HG03103 (cell line): ENCODE data around the gene HSF2BP.
"Not testable (repeated sequence)": the region's sequence is repeated elsewhere in the genome, so short reads cannot be mapped to it uniquely, and the experiment has no call there.

Experiments
- ATAC-seq: cut with Tn5 transposase; IDR thresholded peaks from one replicate; pipeline ENCODE4 v1.9.1; 2021; ENCODE audit warnings: low read depth; ENCODE audit not compliant: unreplicated experiment

Gene HSF2BP

DNA sequence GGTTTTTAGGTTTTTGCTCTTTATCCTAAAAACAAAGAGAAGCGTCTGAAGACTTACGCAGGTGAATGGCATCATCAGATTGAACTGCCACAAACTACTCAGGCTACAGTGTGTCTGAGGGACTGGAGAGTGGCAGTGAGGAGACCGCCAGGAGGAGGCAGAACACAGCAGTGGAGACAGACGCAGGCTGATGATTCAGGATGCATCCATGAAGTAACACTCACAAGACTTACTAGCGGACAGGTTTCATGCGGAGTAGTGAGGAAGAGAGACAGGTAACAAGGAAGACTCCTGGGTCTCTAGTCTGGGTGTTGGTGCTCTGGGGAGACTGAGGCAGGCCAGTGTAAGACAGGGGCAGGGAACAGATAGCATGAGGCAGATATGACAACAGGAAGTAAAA lies 5.7 kb downstream of the HSF2BP start:
- ATAC-seq: no peak

DNA sequence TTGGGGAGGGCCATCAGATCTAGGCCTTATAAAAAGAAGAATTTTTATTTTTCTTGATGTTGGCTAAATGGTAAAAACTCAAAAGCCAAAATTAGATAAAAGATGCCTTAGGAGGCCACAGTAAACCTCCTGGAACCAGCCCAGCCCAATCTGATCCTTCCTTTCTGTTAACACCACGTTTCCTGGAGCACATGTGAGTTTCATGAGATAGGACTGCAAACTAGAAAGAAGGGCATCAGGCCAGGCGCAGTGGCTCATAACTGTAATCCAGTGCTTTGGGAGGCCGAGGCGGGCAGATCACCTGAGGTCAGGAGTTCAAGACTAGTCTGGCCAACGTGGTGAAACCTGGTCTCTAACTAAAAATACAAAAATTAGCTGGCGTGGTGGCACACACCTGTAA lies 6.7 kb downstream of the HSF2BP start:
- no peak for ATAC-seq

DNA sequence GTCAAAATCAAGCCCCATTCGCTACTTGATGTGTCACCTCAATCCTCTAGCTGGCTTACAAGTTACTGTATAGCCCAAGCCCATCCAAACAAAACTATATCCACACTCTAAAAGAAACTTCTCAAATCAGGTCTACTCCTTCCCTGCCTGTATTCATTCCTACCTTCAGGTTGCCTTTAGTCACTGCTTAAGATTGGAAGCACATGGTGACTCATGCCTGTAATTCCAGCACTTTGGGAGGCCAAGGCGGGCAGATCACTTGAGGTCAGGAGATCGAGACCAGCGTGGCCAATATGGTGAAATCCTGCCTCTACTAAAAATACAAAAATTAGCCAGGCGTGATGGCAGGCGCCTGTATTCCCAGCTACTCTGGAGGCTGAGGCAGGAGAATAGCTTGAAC lies 7.4 kb downstream of the HSF2BP start:
- not testable (repeated sequence) for ATAC-seq

DNA sequence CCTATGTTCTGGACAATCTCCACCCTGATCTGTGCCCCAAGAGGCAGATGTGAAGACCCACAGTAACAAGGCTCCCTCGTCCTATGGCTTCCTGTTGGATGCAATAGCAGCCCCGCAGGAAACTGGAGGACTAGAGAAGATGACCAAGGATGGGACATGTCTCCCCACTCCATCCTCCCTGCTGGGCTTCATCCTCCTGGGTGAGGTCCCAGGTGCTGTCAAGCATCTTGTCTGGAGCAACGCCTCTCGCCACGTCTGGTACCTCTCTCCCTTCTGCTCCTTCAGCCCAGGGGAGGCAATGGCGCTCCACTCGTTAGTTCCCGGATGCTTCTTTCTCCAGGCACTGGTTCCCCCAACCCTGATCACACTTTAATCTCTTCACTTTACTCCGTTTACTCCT lies 11.1 kb downstream of the HSF2BP start:
- no peak for ATAC-seq

DNA sequence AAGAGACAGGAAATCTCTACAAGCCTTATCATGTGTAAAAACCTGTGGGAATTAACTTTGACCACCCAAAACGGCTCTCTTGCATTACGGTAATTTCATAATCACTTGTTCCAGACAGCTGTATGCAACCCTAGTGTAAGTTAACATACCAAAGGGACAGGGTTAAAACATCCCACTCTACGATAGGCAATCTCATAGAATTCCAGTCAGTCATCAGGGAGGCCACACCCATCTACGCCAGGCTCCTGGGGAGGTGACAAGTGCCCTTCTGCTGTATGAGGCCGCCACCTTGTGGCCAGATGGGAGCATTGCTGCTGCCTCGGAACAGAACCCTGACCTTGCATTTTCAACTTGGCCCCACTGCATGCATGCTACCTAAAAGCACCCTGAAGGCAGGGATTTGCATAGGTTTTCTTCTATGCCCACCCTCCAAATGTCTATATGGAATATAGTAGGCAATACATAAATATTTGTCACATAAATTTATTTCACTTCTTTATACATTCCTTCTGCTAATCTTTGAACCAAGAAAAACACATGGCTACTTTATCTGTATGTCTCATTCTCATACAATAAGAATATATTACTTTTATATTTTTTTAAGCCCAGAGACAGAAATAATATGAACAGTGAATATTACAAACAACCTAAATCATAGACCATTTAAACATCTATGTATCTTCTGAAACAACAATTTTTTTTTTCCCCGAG lies 12.6 kb downstream of the HSF2BP start:
- ATAC-seq: peak; percentile 76

DNA sequence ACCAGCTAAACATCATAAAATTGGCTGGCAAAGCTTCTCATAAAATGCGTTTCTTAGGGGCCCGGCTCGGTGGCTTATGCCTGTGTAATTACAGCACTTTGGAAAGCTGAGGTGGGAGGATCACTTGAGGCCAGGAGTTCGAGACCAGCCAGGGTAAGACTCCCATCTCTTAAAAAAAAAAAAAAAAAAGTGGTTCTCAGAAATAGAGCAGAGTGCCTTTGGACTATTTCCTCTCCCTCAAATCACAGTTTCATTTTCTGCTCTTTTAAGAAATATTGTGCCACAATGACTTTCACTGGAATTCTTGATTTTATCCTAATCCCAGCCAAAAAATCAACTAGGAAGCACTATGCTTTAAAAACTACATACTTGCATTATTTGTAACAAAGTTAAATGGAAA lies 13.3 kb downstream of the HSF2BP start:
- ATAC-seq: no peak

DNA sequence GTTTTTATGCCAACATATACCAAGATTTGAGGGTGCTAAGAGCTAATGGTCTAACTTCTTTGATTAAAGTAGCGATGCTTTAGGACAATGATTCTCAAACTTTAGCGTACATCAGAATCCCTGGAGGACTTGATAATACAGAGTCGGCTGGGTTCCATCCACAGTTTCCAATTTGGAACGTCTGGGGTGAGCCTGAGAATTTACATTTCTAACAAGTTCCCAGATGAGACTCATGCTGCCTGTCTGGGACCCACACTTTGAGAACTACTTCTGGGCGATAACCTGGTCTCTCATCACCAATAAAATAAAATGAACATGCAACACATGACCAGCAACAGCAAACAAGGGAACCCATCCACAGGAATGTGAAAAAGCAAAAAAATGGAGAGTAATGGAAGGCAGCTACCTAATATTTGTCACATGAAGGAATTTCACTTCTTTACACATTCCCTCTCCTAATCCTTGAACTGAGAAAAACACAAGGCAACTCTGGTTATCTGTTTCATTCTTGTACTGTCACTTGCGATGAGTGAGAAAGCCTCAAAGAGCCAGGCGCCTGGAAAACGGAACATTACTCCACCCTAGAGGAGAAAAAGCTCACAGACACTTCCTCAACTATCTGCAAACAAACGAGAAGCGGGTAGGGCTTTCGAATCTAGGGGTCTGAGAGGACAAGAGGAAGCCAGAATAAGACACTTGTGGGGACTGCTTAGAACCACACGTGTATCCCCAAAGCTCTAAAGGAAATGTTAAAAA lies 14.0 kb downstream of the HSF2BP start:
- no peak for ATAC-seq

DNA sequence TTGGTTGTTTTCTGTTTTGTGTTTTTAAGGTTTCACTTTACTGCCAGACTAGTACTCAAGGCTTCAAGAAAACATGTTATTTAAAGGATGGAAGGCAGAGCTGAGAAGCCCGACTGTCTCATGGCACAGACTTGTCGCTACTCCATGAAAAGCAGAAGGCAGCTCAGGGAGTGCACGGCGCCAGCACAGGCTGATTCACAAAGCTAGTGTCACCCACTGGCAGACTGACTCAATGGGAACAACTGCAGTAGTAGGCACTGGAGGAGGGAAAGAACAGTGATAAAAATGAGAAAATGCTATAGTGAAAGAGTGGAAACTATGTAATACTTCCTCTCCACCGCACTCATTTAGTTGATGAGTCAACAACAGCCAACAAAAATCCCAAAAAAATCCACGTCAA lies 14.7 kb downstream of the HSF2BP start:
- no peak for ATAC-seq

DNA sequence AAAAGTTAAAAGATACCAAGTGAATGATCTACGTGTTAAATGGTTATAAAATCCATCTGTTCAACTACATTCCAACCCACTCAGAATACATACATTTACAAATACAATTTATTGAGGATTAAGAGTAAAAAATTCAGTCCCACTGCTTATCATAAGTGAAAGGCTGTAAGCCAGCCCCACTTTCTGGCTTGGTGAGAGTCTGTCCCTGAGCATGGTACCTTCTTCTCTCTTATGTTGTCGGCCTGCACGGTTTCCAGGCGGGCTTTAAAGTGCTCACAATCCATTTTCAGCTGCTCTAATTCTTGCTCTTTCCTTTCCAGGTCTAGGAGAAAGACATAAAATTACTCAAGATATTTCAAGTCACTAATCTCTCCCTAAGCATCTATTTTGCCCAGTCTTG lies 15.2 kb downstream of the HSF2BP start:
- ATAC-seq: no peak

DNA sequence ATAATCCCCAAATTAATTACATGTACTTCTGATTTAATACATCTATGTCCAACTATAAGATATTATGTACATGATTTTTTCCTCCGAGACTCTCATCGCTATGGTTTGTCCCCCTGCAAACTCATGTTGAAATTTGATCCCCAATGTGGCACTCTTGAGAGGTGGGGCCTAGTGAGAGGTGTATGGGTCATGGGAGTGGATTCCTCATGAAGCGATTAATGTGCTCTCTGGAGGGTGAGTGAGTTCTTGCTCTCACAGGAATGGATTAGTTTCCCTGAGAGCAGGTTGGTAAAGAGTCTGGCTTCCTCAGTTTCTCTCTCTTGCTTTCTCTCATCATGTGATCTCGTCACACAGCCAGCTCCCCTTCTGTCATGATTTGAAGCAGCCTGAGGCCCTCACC lies 16.1 kb downstream of the HSF2BP start:
- ATAC-seq: no peak

DNA sequence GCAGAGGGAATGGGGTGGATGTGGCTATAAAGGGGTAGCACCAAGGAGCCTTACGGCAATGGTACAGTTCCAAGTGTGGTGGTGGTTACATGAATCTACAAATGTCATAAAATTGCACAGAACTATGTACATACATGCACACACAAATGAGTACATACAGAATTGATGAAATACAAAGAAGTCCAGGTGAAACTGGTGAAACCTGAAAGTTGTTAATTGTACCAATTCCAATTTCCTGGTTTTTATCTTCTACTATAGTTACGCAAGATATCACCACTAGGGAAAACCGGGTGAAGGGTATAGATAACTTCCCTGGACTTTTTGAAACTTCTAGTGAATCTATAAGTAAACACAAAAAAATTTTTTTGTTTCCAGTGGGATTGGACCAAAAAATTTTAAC lies 18.9 kb downstream of the HSF2BP start:
- no peak for ATAC-seq

DNA sequence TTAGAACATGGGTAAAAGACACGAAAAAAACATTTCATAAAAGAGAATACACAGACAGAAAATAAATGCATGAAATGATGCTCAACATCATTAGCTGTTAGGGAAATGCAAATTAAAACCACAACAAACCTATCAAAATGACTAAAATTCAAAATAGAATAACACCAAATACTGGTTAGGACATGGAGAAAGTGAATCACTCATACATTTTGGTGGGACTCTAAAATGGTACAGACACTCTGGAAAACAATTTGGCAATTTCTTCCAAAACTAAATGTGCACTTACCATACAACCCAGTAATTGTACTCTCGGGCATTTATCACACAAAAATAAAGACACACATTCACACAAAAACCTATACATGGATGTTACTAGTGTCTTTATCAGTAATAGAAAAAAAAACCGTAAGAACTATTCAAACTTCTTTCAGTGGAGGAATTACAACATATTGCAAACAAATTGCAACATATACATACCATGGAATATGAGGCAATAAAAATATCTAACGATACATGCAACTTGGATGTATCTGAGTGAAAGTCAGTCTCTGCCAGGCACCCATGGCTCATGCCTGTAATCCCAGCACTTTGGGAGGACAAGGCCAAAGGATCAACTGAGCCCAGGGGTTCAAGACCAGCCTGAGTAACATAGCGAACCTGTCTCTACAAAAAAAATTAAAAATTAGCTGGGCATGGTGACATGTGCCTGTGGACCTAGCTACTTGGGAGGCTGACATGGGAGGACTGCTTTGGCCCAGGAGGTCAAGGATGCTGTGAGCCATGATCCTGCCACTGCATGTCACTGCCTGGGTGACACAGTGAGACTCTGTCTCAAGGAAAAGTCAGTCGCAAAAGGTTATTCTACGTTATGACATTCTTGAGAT lies 19.6 kb downstream of the HSF2BP start:
- no peak for ATAC-seq

DNA sequence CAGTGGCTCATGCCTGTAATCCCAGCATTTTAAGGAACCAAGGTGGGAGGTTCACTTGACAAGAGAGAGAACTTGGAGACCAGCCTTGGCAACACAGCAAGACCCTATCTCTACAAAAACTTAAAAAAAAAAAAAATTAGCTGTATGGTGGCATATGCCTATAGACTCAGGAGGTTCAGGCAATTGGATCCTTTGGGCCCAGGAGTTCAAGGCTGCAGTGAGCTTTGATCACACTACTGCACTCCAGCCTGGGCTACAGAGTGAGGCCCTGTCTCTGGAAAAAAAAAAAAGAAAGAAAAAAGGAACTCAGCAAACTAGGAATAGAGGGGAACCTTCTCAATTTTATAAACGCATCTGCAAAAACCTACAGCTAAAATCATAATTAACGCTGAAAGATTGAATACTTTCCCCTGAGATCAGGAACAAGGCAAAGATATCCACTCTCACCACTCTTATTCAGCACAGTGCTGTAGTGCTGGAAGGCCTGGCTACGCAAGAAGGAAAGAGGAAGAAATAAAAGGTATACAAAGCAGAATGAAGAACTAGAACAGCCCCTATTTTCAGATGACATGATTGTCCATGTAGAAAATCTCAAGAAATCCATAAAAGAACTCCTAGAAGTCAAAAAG lies 21.6 kb downstream of the HSF2BP start:
- no peak for ATAC-seq

DNA sequence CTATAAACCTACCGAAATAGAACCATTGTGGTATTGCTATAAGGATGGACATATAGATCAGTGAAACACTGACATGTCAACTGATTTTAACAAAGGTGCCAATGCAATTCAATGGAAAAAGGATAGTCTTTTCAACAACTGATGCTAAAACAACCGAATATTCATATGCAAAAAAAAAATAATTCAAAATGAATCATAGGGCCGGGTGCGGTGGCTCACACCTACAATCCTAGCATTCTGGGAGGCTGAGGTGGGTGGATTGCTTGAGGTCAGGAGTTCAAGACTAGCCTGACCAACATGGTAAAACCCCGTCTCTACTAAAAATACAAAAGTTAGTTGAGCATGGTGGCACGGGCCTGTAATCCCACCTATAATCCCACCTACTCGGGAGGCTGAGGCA lies 23.9 kb downstream of the HSF2BP start:
- ATAC-seq: no peak

DNA sequence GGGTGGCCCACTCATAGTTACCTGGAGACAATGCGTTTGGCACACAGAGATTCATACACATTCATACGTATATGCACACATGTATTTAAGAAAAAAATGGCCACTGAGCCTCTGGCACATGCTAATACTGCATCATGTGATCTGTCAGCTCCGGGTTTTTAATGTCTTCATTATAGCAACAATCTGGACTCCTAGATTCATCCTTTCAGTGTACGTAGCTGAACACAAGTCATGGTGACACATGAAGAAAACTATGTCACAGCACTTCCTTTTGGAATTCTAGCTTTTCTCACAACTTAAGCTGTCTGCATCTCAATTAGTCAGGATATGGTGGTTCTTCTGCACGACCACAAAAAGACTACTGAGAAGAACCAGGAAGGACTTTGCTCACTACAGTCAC lies 24.7 kb downstream of the HSF2BP start:
- ATAC-seq: no peak

DNA sequence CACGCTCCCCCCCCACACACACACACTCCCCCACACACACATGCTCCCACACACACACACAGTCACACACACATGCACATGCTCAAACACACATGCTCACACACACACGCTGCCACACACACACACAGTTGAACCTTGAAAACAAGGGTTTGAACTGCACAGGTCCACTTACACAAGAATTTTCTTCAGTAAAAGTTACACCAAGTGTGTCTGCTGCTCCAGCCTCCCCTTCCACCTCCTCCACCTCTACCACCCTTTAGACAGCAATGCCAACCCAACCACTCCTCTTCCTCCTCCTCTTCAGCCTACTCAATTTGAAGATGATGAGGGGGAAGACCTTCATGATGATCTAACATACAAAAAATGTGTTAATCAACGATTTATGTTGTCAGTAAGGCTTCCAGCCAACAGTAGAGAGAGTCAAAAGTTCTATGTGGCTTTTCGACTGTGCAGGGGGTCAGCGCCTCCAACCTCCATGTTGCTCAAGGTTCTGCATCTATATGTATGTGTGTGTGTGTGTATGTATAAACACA lies 26.8 kb downstream of the HSF2BP start:
- no peak for ATAC-seq

DNA sequence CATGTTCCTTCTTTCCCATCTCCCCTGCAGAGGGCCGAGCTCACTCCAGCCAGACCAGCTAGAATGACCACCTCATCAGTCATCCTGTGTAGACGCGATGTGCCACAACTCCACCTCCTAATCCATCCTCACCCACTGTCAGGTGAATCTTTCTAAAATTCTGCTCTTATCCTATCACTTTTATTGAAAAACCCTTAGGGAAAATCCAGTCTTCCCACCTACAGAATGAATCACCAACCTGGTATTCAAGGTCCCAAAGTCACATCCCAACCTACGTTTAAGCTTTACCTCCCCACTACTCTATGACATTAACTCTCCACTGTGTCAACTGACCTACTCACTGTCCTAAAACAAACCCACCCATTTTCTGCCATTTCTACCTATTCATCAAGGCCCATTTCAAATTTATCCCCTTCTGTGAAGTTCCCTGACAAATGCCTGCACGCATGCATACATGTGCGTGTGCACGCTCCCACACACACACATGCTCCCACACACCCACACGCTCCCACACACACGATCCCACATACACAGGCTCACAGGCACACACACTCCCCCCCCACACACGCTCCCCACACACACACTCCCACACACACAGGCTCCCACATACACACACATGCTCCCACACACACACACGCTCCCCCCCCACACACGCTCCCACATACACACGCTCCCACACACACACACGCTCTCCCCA lies 27.7 kb downstream of the HSF2BP start:
- ATAC-seq: no peak

DNA sequence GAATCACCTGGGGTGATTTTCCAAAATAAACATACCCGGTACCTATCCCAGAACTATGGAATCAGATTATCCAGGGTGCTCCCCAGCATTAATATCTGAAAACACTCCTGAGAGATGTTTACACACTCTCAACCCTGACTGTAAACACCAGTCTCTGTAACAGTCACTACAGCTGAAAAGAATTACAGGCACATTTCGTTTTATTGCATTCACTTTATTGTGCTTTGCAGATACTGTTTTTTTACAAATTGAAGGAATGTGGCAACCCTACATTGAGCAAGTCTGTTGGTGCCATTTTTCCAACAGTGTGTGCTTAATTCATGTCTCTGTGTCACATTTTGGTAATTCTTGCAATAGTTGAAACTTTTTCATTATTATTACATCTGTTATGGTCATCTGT lies 31.8 kb downstream of the HSF2BP start:
- no peak for ATAC-seq

DNA sequence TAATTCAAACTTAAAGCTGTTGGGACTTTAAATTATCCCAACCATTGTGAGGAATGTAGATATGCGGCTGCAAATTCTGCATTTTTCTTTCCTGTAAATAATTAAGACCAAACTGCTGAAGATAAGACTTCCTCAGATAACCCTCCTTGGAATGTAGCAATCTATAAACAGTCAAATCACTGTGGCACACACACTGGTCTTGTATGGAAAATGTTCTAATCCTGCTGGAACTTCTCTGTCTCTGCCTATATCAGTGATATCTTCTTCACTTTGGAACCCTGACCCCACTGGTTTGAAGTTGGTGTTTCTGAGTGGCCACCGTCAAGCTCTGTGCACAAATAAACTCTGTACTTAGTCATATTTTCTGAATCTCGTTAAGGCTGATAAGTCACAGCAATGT lies 32.9 kb downstream of the HSF2BP start:
- no peak for ATAC-seq

DNA sequence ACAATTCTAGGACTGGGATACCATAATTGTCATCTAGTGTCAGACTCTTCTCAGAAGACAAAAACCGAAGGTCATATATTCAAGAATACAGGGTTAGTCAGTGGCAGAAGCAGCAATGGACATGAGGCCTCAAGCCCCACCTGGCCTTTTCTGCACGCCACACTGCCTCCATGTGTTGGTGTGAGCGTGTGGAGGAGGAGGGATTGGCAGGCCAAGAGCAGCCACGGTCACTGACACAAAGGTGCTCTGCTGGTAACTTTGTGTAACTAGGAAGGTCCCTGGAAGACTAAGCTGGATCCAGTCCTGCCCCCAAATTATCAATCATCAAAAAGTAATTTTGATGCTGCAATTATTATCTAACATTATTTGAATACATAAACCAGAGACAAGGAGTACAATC lies 34.9 kb downstream of the HSF2BP start:
- ATAC-seq: no peak
